H1 (cell line): ENCODE data around the gene GLT8D2. TPM values are rescaled to one million over a fixed set of nuclear protein-coding genes. Genes with fewer than 3 reads are reported as not detected.
A peak's percentile ranks its signal among the peaks of the same experiment; 100 is the strongest.

ENCODE experiments used
- CTCF ChIA-PET: fragments of 300-600 bp; sonication (Branson Sonifier 250); formaldehyde crosslinking; loops from one replicate; lab custom pipeline; 2021; ENCODE audit not compliant: partially characterized antibody; lab: Charles Lee
- POLR2A ChIA-PET: fragments of 300-600 bp; sonication (Branson Sonifier 250); formaldehyde crosslinking; loops from one replicate; lab custom pipeline; 2021; ENCODE audit warnings: inconsistent platforms; ENCODE audit not compliant: partially characterized antibody; lab: Charles Lee
- DNase-seq, 2 experiments: peaks; one replicate each; pipeline versions ENCODE4 v3.0.0 to v3.0.0-alpha.2; 2010 to 2022; ENCODE audit warnings: low spot score in 2 of 2, low read depth in 1 of 2, mixed read lengths in 1 of 2
- FAIRE-seq: peaks from 2 replicates; lab custom pipeline; 2011; peaks lifted over from hg19 to GRCh38; lab: Jason Lieb, UNC
- H2AFZ ChIP-seq: 2 replicates; pipeline ENCODE4 v1.8.1; 2012; ENCODE audit warnings: low read length, inconsistent platforms
- H2AK5ac ChIP-seq: 2 replicates; pipeline ENCODE4 v1.6.1; 2013; ENCODE audit warnings: low read depth, low read length
- H2BK120ac ChIP-seq: replicated peaks from 2 replicates; pipeline ENCODE3; 2013; ENCODE audit warnings: low read depth, low read length, inconsistent platforms
- H2BK12ac ChIP-seq: 2 replicates; pipeline ENCODE4 v1.6.1; 2013; ENCODE audit warnings: low read depth, low read length
- H2BK15ac ChIP-seq: 2 replicates; pipeline ENCODE4 v1.6.1; 2013; ENCODE audit warnings: low read length
- H2BK20ac ChIP-seq: 2 replicates; pipeline ENCODE4 v1.6.1; 2013; ENCODE audit warnings: low read length
- H2BK5ac ChIP-seq: 2 replicates; pipeline ENCODE4 v1.6.1; 2013; ENCODE audit warnings: low read depth, low read length
- H3K14ac ChIP-seq: 2 replicates; pipeline ENCODE4 v1.6.1; 2013; ENCODE audit warnings: inconsistent platforms; ENCODE audit not compliant: insufficient read length
- H3K18ac ChIP-seq: 2 replicates; pipeline ENCODE4 v1.6.1; 2013; ENCODE audit warnings: low read length; ENCODE audit errors: extremely low read depth
- H3K23ac ChIP-seq: 2 replicates; pipeline ENCODE4 v1.6.1; 2013; ENCODE audit warnings: inconsistent platforms; ENCODE audit not compliant: insufficient read length
- H3K23me2 ChIP-seq: 2 replicates; pipeline ENCODE4 v1.6.1; 2013; ENCODE audit warnings: low read depth, low read length
- H3K27ac ChIP-seq: 2 replicates; pipeline ENCODE4 v1.6.1; 2011; ENCODE audit warnings: low read depth, low read length, inconsistent platforms
- H3K27me3 ChIP-seq, 4 experiments: replicated peaks in 1 of 4; 1 replicate in 1 of 4; 2 replicates in 3 of 4; pipeline versions ENCODE4 v1.6.1 to v1.8.1; 2011 to 2013; ENCODE audit warnings: low read length in 3 of 4, mild to moderate bottlenecking in 3 of 4, inconsistent platforms in 2 of 4, mixed read lengths in 2 of 4, moderate library complexity in 1 of 4; ENCODE audit not compliant: control insufficient read depth in 3 of 4, insufficient read depth in 3 of 4; ENCODE audit errors: extremely low read depth in 1 of 4
- H3K36me3 ChIP-seq, 4 experiments: 2 replicates each; pipeline versions ENCODE4 v1.6.1 to v1.8.1; 2011 to 2013; ENCODE audit warnings: mild to moderate bottlenecking in 4 of 4, low read length in 3 of 4, moderate library complexity in 2 of 4, control low read depth in 1 of 4, inconsistent platforms in 1 of 4; ENCODE audit not compliant: insufficient read depth in 4 of 4, control insufficient read depth in 2 of 4
- H3K4ac ChIP-seq: replicated peaks from 2 replicates; pipeline ENCODE3; 2013; ENCODE audit warnings: low read length, low read depth, mixed read lengths, inconsistent platforms; ENCODE audit not compliant: insufficient read length
- H3K4me1 ChIP-seq, 4 experiments: replicated peaks in 1 of 4; 1 replicate in 1 of 4; 2 replicates in 3 of 4; pipeline versions ENCODE4 v1.6.1 to v1.8.1; 2011 to 2013; ENCODE audit warnings: low read length in 3 of 4, inconsistent platforms in 2 of 4, mixed read lengths in 1 of 4; ENCODE audit not compliant: insufficient read depth in 4 of 4, control insufficient read depth in 3 of 4
- H3K4me2 ChIP-seq, 2 experiments: 2 replicates each; pipeline versions ENCODE4 v1.6.1 to v1.8.1; 2011 to 2013; ENCODE audit warnings: low read depth in 2 of 2, low read length in 2 of 2, control low read depth in 1 of 2, inconsistent platforms in 1 of 2, mild to moderate bottlenecking in 1 of 2; ENCODE audit not compliant: insufficient read depth in 1 of 2
- H3K4me3 ChIP-seq, 4 experiments: fragments of 200-600, 300-600 bp in 1 of 4; sonication (generic), shearing (Covaris generic), sonication (Bioruptor Twin) in 1 of 4; 2 replicates each; pipeline versions ENCODE4 v1.5.1 to v1.8.1; 2011 to 2016; ENCODE audit warnings: low read length in 4 of 4, low read depth in 3 of 4, control low read depth in 2 of 4, inconsistent platforms in 2 of 4, mild to moderate bottlenecking in 2 of 4, mixed read lengths in 1 of 4, moderate library complexity in 1 of 4; ENCODE audit not compliant: insufficient read depth in 2 of 4; ENCODE audit errors: extremely low read depth in 1 of 4
- H3K56ac ChIP-seq: replicated peaks from 2 replicates; pipeline ENCODE3; 2013; ENCODE audit warnings: low read depth, mild to moderate bottlenecking, mixed read lengths, low read length, inconsistent platforms; ENCODE audit not compliant: insufficient read length
- H3K79me1 ChIP-seq: 2 replicates; pipeline ENCODE4 v1.6.1; 2013; ENCODE audit warnings: low read depth, low read length, control low read depth
- H3K79me2 ChIP-seq, 2 experiments: 2 replicates each; pipeline versions ENCODE4 v1.6.1 to v1.8.1; 2012 to 2013; ENCODE audit warnings: low read length in 2 of 2, mild to moderate bottlenecking in 2 of 2, inconsistent platforms in 1 of 2; ENCODE audit not compliant: insufficient read depth in 2 of 2, control insufficient read depth in 1 of 2
- H3K9ac ChIP-seq, 4 experiments: replicated peaks in 1 of 4; 1 replicate in 1 of 4; 2 replicates in 3 of 4; pipeline versions ENCODE4 v1.6.1 to v1.8.1; 2011 to 2013; ENCODE audit warnings: low read depth in 3 of 4, low read length in 3 of 4, control low read depth in 2 of 4, mild to moderate bottlenecking in 2 of 4, moderate library complexity in 2 of 4, inconsistent platforms in 1 of 4; ENCODE audit errors: extremely low read depth in 1 of 4
- H3K9me3 ChIP-seq, 2 experiments: 2 replicates each; pipeline versions ENCODE4 v1.6.1 to v1.8.1; 2012 to 2013; ENCODE audit warnings: mild to moderate bottlenecking in 2 of 2, moderate library complexity in 2 of 2, control low read depth in 1 of 2, inconsistent platforms in 1 of 2, low read depth in 1 of 2, low read length in 1 of 2, mixed read lengths in 1 of 2; ENCODE audit not compliant: insufficient read depth in 2 of 2
- H4K20me1 ChIP-seq, 2 experiments: replicated peaks in 1 of 2; 2 replicates each; pipeline versions ENCODE3 to v1.8.1; 2011 to 2013; ENCODE audit warnings: inconsistent platforms in 2 of 2, low read length in 2 of 2, mild to moderate bottlenecking in 1 of 2; ENCODE audit not compliant: insufficient read depth in 2 of 2, control insufficient read depth in 1 of 2
- H4K5ac ChIP-seq: 2 replicates; pipeline ENCODE4 v1.6.1; 2013; ENCODE audit warnings: low read length, low read depth, mixed read lengths, inconsistent platforms; ENCODE audit not compliant: insufficient read length
- H4K8ac ChIP-seq: 2 replicates; pipeline ENCODE4 v1.8.0; 2013; ENCODE audit warnings: mild to moderate bottlenecking, moderate library complexity, low read length, inconsistent platforms; ENCODE audit not compliant: insufficient read depth; ENCODE audit errors: extremely low read depth
- H4K91ac ChIP-seq: replicated peaks from 2 replicates; pipeline ENCODE3; 2013; ENCODE audit warnings: low read length, mixed read lengths, inconsistent platforms; ENCODE audit not compliant: insufficient read length
- CBX8 ChIP-seq: fragments of 300-800, 300-1000 bp; sonication (generic); IDR thresholded peaks from 2 replicates; pipeline ENCODE4 v1.7.1; 2016; ENCODE audit warnings: low read depth, low read length, borderline replicate concordance
- CTBP2 ChIP-seq: IDR thresholded peaks from 2 replicates; pipeline ENCODE4 v1.7.0; 2011; ENCODE audit warnings: borderline replicate concordance, mild to moderate bottlenecking, moderate library complexity, mixed read lengths, low read length; ENCODE audit not compliant: insufficient read depth, insufficient read length
- FOSL1 ChIP-seq: IDR thresholded peaks from 2 replicates; pipeline ENCODE4 v1.6.1; 2011; ENCODE audit warnings: mild to moderate bottlenecking, low read depth, low read length, moderate library complexity; ENCODE audit not compliant: insufficient read depth
- KDM1A ChIP-seq: fragments of 200-600, 300-600 bp; sonication (generic); IDR thresholded peaks from 2 replicates; pipeline ENCODE4 v1.7.1; 2016; ENCODE audit warnings: mild to moderate bottlenecking, low read length, borderline replicate concordance
- POLR2A ChIP-seq, 2 experiments: IDR thresholded peaks; 1 replicate in 1 of 2; 2 replicates in 1 of 2; pipeline ENCODE4 v1.6.1; 2011; ENCODE audit warnings: low read depth in 2 of 2, low read length in 2 of 2, mild to moderate bottlenecking in 2 of 2; ENCODE audit errors: control extremely low read depth in 1 of 2
- POLR2AphosphoS5 ChIP-seq: IDR thresholded peaks from 2 replicates; pipeline ENCODE4 v1.6.1; 2011; ENCODE audit warnings: low read depth, low read length
- RNF2 ChIP-seq: fragments of 200-900, 300-1000 bp; sonication (generic); IDR thresholded peaks from 2 replicates; pipeline ENCODE4 v1.7.1; 2016; ENCODE audit warnings: borderline replicate concordance, low read depth, mild to moderate bottlenecking, antibody characterized with exemption, low read length; ENCODE audit not compliant: poor library complexity, severe bottlenecking; ENCODE audit errors: missing control alignments
- SAP30 ChIP-seq: fragments of 300-600 bp; sonication (generic); IDR thresholded peaks from 2 replicates; pipeline ENCODE4 v1.7.1; 2012; ENCODE audit warnings: low read length, moderate library complexity, mild to moderate bottlenecking, inconsistent platforms; ENCODE audit not compliant: insufficient read depth, insufficient replicate concordance
- SIN3A ChIP-seq, 2 experiments: IDR thresholded peaks in 1 of 2; conservative IDR thresholded peaks in 1 of 2; 2 replicates each; pipeline ENCODE4 v1.6.1; 2011 to 2012; ENCODE audit warnings: low read length in 2 of 2, improper control_type of control experiment in 1 of 2, low read depth in 1 of 2, mild to moderate bottlenecking in 1 of 2
- ZNF274 ChIP-seq: IDR thresholded peaks from 2 replicates; pipeline ENCODE4 v1.7.0; 2012; ENCODE audit warnings: low read length, borderline replicate concordance; ENCODE audit errors: extremely low read depth
- WGBS, 2 experiments: shearing (Covaris generic) in 1 of 2; methylation state at CpG; one replicate each; pipeline versions ENCODE4 v1.1.6 to v1.1.7; 2013 to 2015; ENCODE audit warnings: low lambda C conversion rate in 2 of 2, mixed read lengths in 2 of 2, inconsistent platforms in 1 of 2, low coverage in 1 of 2, missing lambda C conversion rate in 1 of 2; ENCODE audit not compliant: insufficient replicate concordance in 2 of 2, insufficient coverage in 1 of 2, insufficient read length in 1 of 2; ENCODE audit errors: extremely low coverage in 1 of 2, missing lambda C conversion rate in 1 of 2; 5-methylcytosine and 5-hydroxymethylcytosine counted together
- polyA plus RNA-seq, 7 experiments: library from polyadenylated mRNA; depleted of rRNA in 3 of 7; stranded (reverse) in 5 of 7; unstranded in 2 of 7; fragments of >200 nt in 5 of 7; fragments of 200-250 nt in 2 of 7; gene quantifications; 1 replicate in 5 of 7; 2 replicates in 1 of 7; 4 replicates in 1 of 7; pipeline versions ENCODE4 v1.2.1 to v1.2.3, GENCODE V29; 2011 to 2013; ENCODE audit warnings: missing spikeins in 2 of 7, mixed read lengths in 2 of 7
- total RNA-seq: library from RNA; stranded (reverse); fragmentation: NEBNext Ultra II Directional; extraction: Animal tissue kit (Norgen Biotek cat#: 25700); gene quantifications from 2 replicates; pipeline ENCODE4 v1.2.1, GENCODE V29; 2021
- TF ChIP-seq, protein P1 (sequence below): IDR thresholded peaks from 2 replicates; pipeline ENCODE4 v1.6.1; 2012; ENCODE audit warnings: inconsistent platforms

GLT8D2 gene
- total and polyA plus RNA-seq, 2 of the 8 experiments (the other 6 are each of a cell fraction or from before 2014, with no cell fraction given) = 6.8 to 9.8 TPM

GRCh38 chr12:103948746-103949406 lies 101.1 kb downstream of the GLT8D2 start:
- Histone ChIP-seq H3K9ac (no peak overlapping the region), H3K4me3 (no peak overlapping the region), H4K91ac (no peak overlapping the region), H2BK15ac (no peak overlapping the region), H4K20me1 (peaks cover 2 to 14% of the 10 kb centered on the region in 2 experiments), H3K14ac (no peak overlapping the region), H3K18ac (no peak overlapping the region), H3K9me3 (no peaks in the 10 kb centered on the region), H3K79me2 (peaks cover 0 to 4% of the 10 kb centered on the region in 2 experiments; a peak in 2 of 4 replicates), H3K23me2 (no peaks in the 10 kb centered on the region), H3K23ac (no peak overlapping the region), H2BK120ac (no peak overlapping the region), H3K56ac (no peak overlapping the region), H3K27me3 (no peaks in the 10 kb centered on the region), H2BK5ac (no peak overlapping the region), H2AK5ac (no peak overlapping the region), H2BK12ac (no peak overlapping the region), H2AFZ (no peak overlapping the region), H3K27ac (no peak overlapping the region), H3K36me3 (peaks cover 27 to 97% (median 66%) of the 10 kb centered on the region in 4 experiments), H3K4ac (no peak overlapping the region), H4K8ac (no peak overlapping the region), H2BK20ac (no peak overlapping the region), H3K4me1 (no peaks in the 10 kb centered on the region), H3K4me2 (no peak overlapping the region), H4K5ac (no peak overlapping the region), H3K79me1 (no peaks in the 10 kb centered on the region)
- WGBS, 2 experiments = 78% methylated on average over 13 of the region's 13 CpGs; no CpG with 5 or more reads in 1 of the 2 experiments
- ChIA-PET CTCF (interaction anchor here (1.2 kb wide), 1 partner anchor 160 kb away, joined by 3 read pairs; no protein-coding TSS in a partner anchor), POLR2A (interaction anchor here (0.9 to 8.7 kb wide), 10 partner anchors 9 to 131 kb away, joined by 3 to 80 read pairs (median 3); partner anchors contain the start of gene TDG)
- FAIRE-seq = no peak
- DNase-seq = no peak
- TF ChIP-seq KDM1A (no peak), RNF2 (no peak), CBX8 (no peak), CTBP2 (no peak), SAP30 (no peak), POLR2AphosphoS5 (peak; percentile 73), FOSL1 (no peak), ZNF274 (no peak), POLR2A (IDR thresholded peaks at IDR 0.05; ENCODE audit: control extremely low read depth in 1 of 2, low read depth in 2 of 2, low read length in 2 of 2) (peak; percentile 36 to 37; a peak in 2 of 3 replicates), SIN3A (conservative IDR thresholded peaks at IDR 0.05 in 1 of 2, IDR thresholded peaks at IDR 0.05 in 1 of 2; ENCODE audit: low read depth in 1 of 2, low read length in 2 of 2) (no peak)
- TF ChIP-seq, protein P1, sequence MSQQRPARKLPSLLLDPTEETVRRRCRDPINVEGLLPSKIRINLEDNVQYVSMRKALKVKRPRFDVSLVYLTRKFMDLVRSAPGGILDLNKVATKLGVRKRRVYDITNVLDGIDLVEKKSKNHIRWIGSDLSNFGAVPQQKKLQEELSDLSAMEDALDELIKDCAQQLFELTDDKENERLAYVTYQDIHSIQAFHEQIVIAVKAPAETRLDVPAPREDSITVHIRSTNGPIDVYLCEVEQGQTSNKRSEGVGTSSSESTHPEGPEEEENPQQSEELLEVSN = no peak
